Spleen (tissue), 11 donors: ENCODE measurements around the gene TJP1. TPM values are rescaled to one million over a fixed set of nuclear protein-coding genes. Genes with fewer than 3 reads are reported as not detected.

Source experiments
- DNase-seq: peaks from one replicate; pipeline ENCODE4 v3.0.0-alpha.2; 2020
- H3K27ac ChIP-seq, 8 donors: fragments of 200-600 bp; sonication (generic) in 7 of 8; 1 replicate in 4 of 8; 2 replicates in 4 of 8; pipeline versions ENCODE4 v1.5.0 to v1.8.0; 2016 to 2021; ENCODE audit warnings: inconsistent platforms in 4 of 8, mild to moderate bottlenecking in 4 of 8, moderate library complexity in 1 of 8
- H3K27me3 ChIP-seq, 7 donors: fragments of 200-600 bp; sonication (generic) in 6 of 7; replicated peaks in 1 of 7; 1 replicate in 4 of 7; 2 replicates in 3 of 7; pipeline versions ENCODE4 v1.5.0 to v1.8.0; 2016 to 2021; ENCODE audit warnings: inconsistent platforms in 3 of 7, mild to moderate bottlenecking in 1 of 7
- H3K36me3 ChIP-seq, 6 donors: fragments of 200-600 bp; sonication (generic) in 5 of 6; 1 replicate in 4 of 6; 2 replicates in 2 of 6; pipeline versions ENCODE4 v1.5.0 to v1.8.0; 2016 to 2021; ENCODE audit warnings: inconsistent platforms in 2 of 6
- H3K4me1 ChIP-seq, 6 donors: fragments of 200-600 bp; sonication (generic) in 5 of 6; 1 replicate in 3 of 6; 2 replicates in 3 of 6; pipeline versions ENCODE4 v1.5.0 to v1.8.0; 2016 to 2021; ENCODE audit warnings: inconsistent platforms in 3 of 6
- H3K4me3 ChIP-seq, 8 donors: fragments of 200-600 bp; sonication (generic) in 7 of 8; 1 replicate in 4 of 8; 2 replicates in 4 of 8; pipeline versions ENCODE4 v1.5.0 to v1.8.0; 2016 to 2021; ENCODE audit warnings: inconsistent platforms in 4 of 8, mild to moderate bottlenecking in 4 of 8, moderate library complexity in 2 of 8
- H3K9me3 ChIP-seq, 8 donors: fragments of 200-600 bp; sonication (generic) in 7 of 8; 1 replicate in 4 of 8; 2 replicates in 4 of 8; pipeline versions ENCODE4 v1.5.0 to v1.8.0; 2016 to 2021; ENCODE audit warnings: inconsistent platforms in 4 of 8
- POLR2A ChIP-seq, 3 donors: fragments of 450-650 bp; IDR thresholded peaks; one replicate each; pipeline ENCODE4 v1.5.1; 2017; ENCODE audit warnings: antibody characterized with exemption in 3 of 3, mild to moderate bottlenecking in 1 of 3
- POLR2AphosphoS5 ChIP-seq, 3 donors: sonication (generic); formaldehyde crosslinking; IDR thresholded peaks; one replicate each; pipeline ENCODE4 v1.5.1; 2017; ENCODE audit warnings: antibody characterized with exemption in 3 of 3
- WGBS, 5 donors: extraction: QIAGEN DNeasy Blood & Tissue Kit in 3 of 5; methylation state at CpG; one replicate each; pipeline versions ENCODE4 v1.1.5 to v1.1.7; 2013 to 2018; 5-methylcytosine and 5-hydroxymethylcytosine counted together
- intact Hi-C: fragments of 100-400 bp; cut with DNase I; formaldehyde crosslinking; loops from one replicate; pipeline ENCODE4 v1.15.0; 2023; ENCODE audit warnings: low total_unique reads
- polyA plus RNA-seq, 3 donors: library from polyadenylated mRNA; stranded (reverse); fragments of 200-250 nt; gene quantifications; one replicate each; pipeline ENCODE4 v1.2.1, GENCODE V29; 2013
- total RNA-seq, 7 donors: library from RNA; depleted of rRNA in 3 of 7; stranded (reverse); fragments of >200 nt in 3 of 7; fragmentation: NEBNext Ultra II Directional in 4 of 7; extraction: Animal tissue kit (Norgen Biotek cat#: 25700) in 4 of 7; gene quantifications; one replicate each; pipeline versions ENCODE4 v1.1.0 to v1.2.1, GENCODE V29; 2016 to 2021
- TF ChIP-seq, protein P1 (sequence below), 11 experiments: fragments of 200-600 bp in 7 of 11; fragments of 450-650 bp in 4 of 11; sonication (generic) in 4 of 11; IDR thresholded peaks in 8 of 11; conservative IDR thresholded peaks in 3 of 11; 1 replicate in 7 of 11; 2 replicates in 4 of 11; pipeline versions ENCODE4 v1.4.0 to v1.8.0; 2016 to 2021; ENCODE audit warnings: antibody characterized with exemption in 11 of 11, inconsistent platforms in 4 of 11, mild to moderate bottlenecking in 1 of 11
- donor health status: healthy with polysubstance abuse.
- donor health status: DM: no; HTN: no; CAD: no; lungs with moderate emphysema.
- donor health status: DM: no; HTN: no; CAD: no.
- donor health status: Bipolar disorder and iron deficiency.
- donor health status: healthy.
- donor health status: DM: no; HTN: no; CAD: no.
- donor health status: DM: yes; HTN: yes; CAD: no.

Gene TJP1
- total and polyA plus RNA-seq, 10 donors = 2.9 to 71.8 (median 49.7) TPM

- Histone ChIP-seq H3K27ac (no peak overlapping the region), H3K4me3 (no peak overlapping the region), H3K9me3 (no peaks in the 10 kb centered on the region), H3K4me1 (no peaks in the 10 kb centered on the region), H3K27me3 (no peaks in the 10 kb centered on the region), H3K36me3 (no peaks in the 10 kb centered on the region)
- DNase-seq = no peak
- intact Hi-C loops = no loop called here
- 82 to 90% (median 87%) methylated on average over 2 of the region's 2 CpGs for WGBS, 5 donors
- TF ChIP-seq POLR2AphosphoS5 (IDR thresholded peaks at IDR 0.05) (no peak), POLR2A (IDR thresholded peaks at IDR 0.05) (no peak)
- TF ChIP-seq, protein P1, sequence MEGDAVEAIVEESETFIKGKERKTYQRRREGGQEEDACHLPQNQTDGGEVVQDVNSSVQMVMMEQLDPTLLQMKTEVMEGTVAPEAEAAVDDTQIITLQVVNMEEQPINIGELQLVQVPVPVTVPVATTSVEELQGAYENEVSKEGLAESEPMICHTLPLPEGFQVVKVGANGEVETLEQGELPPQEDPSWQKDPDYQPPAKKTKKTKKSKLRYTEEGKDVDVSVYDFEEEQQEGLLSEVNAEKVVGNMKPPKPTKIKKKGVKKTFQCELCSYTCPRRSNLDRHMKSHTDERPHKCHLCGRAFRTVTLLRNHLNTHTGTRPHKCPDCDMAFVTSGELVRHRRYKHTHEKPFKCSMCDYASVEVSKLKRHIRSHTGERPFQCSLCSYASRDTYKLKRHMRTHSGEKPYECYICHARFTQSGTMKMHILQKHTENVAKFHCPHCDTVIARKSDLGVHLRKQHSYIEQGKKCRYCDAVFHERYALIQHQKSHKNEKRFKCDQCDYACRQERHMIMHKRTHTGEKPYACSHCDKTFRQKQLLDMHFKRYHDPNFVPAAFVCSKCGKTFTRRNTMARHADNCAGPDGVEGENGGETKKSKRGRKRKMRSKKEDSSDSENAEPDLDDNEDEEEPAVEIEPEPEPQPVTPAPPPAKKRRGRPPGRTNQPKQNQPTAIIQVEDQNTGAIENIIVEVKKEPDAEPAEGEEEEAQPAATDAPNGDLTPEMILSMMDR (IDR thresholded peaks at IDR 0.05 in 8 of 11, conservative IDR thresholded peaks at IDR 0.05 in 3 of 11) = no peak
These were observed 40.0 kb upstream of the TJP1 start for GRCh38 chr15:29862271-29862670.

DNA sequence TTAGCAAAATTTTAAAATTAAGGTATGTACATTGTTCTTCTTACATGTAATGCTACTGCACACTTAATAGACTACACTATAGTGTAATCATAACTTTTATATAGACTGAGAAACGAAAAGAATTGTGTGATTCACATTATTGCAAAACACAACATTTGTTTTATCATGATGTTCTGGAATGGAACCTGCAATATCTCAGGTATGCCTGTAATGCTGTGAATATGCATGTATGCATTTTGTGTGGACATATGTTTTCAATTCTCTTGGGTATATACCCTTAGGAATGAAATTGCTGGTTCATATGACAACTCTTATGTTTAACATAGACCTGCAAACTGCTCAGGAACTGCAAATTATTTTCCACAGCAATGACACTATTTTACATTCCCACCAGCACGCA lies 38.6 kb upstream of the TJP1 start:
- Histone ChIP-seq H3K4me1 (no peaks in the 10 kb centered on the region), H3K9me3 (no peaks in the 10 kb centered on the region), H3K27ac (no peak overlapping the region), H3K4me3 (no peak overlapping the region), H3K36me3 (no peaks in the 10 kb centered on the region), H3K27me3 (no peaks in the 10 kb centered on the region)
- intact Hi-C loops = no loop called here
- DNase-seq = no peak
- WGBS, 5 donors = 71 to 86% (median 82%) methylated on average over 2 of the region's 2 CpGs
- TF ChIP-seq, protein P1 (IDR thresholded peaks at IDR 0.05 in 8 of 11, conservative IDR thresholded peaks at IDR 0.05 in 3 of 11) = no peak
- no peak for TF ChIP-seq POLR2A (IDR thresholded peaks at IDR 0.05)
- no peak for TF ChIP-seq POLR2AphosphoS5 (IDR thresholded peaks at IDR 0.05)

DNA sequence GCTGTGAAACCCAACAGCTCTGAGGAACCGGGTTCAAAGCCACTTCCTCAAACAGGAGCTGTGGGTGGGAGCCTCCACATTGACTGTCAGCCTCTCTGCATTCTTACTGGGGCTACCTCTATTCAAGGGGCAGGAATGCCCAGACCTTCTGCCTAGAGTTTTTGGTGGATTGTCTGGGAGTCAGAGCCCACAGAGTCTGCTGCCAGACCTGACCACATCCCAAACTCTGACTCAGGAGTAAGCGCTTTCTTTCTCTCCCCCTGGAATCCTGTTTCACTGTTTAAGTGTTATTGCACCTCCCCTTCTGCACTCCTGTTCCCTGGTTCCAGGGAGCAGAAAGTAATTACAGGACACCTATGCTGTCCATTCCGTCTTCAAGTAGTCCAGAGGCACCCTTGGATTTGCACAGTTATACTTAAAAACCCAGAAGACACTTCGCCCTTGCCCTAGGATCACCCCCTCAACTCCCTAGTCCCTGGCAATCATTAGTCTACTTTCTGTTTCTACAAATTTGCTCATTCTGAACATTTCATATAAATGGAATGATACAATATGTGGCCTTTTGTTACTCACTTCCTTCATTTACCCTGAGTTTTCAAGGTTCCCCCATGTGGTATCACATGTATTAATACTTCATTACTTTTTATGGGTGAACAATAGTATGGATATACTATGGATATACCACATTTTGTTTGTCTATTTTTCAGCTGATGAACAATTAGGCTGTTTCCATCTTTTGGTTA lies 37.9 kb upstream of the TJP1 start:
- no peak overlapping the region for H3K27ac ChIP-seq
- TF ChIP-seq, protein P1 (IDR thresholded peaks at IDR 0.05 in 8 of 11, conservative IDR thresholded peaks at IDR 0.05 in 3 of 11) = no peak
- TF ChIP-seq POLR2AphosphoS5 (IDR thresholded peaks at IDR 0.05) (no peak), POLR2A (IDR thresholded peaks at IDR 0.05) (no peak)

GRCh38 chr15:29859293-29859692 lies 37.0 kb upstream of the TJP1 start:
- H3K9me3 ChIP-seq = no peaks in the 10 kb centered on the region
- intact Hi-C loops = no loop called here
- 29 to 37% (median 33%) methylated on average over 4 of the region's 4 CpGs for WGBS, 5 donors

More for the DNA sequence above, 37.9 kb upstream of the TJP1 start:
- no peaks in the 10 kb centered on the region for H3K36me3 ChIP-seq
- no peaks in the 10 kb centered on the region for H3K27me3 ChIP-seq
- intact Hi-C loops = no loop called here
- no peaks in the 10 kb centered on the region for H3K4me1 ChIP-seq
- 77 to 83% (median 79%) methylated on average over 4 of the region's 4 CpGs for WGBS, 5 donors
- DNase-seq = no peak
- no peak overlapping the region for H3K4me3 ChIP-seq
- no peaks in the 10 kb centered on the region for H3K9me3 ChIP-seq

More at GRCh38 chr15:29859293-29859692, 37.0 kb upstream of the TJP1 start:
- TF ChIP-seq POLR2AphosphoS5 (IDR thresholded peaks at IDR 0.05) = no peak
- TF ChIP-seq POLR2A (IDR thresholded peaks at IDR 0.05) = no peak
- Histone ChIP-seq H3K4me3 (no peak overlapping the region), H3K4me1 (no peaks in the 10 kb centered on the region), H3K36me3 (no peaks in the 10 kb centered on the region), H3K27ac (no peak overlapping the region), H3K27me3 (no peaks in the 10 kb centered on the region)
- no peak for DNase-seq
